Lower leg skin (tissue), 4 donors: ENCODE results near the gene MRPL17. TPM values are rescaled to one million over a fixed set of nuclear protein-coding genes. Genes with fewer than 3 reads are reported as not detected.

Experiments used
- DNase-seq, 2 donors: peaks; one replicate each; pipeline ENCODE4 v3.0.0-alpha.2; 2019; ENCODE audit warnings: low spot score in 2 of 2
- H3K4me3 ChIP-seq: fragments of 200-600 bp; sonication (generic); 2 replicates; pipeline ENCODE4 v1.5.1; 2017; ENCODE audit warnings: mild to moderate bottlenecking, low read depth; ENCODE audit not compliant: poor library complexity, severe bottlenecking
- POLR2A ChIP-seq, 2 donors: fragments of 450-650 bp; IDR thresholded peaks; one replicate each; pipeline ENCODE4 v1.6.1; 2016 to 2017; ENCODE audit warnings: antibody characterized with exemption in 2 of 2, mild to moderate bottlenecking in 1 of 2, moderate library complexity in 1 of 2
- WGBS, 2 donors: methylation state at CpG; one replicate each; pipeline ENCODE4 v1.1.5; 2018; 5-methylcytosine and 5-hydroxymethylcytosine counted together
- intact Hi-C: fragments of 100-400 bp; cut with DNase I; formaldehyde crosslinking; loops from one replicate; pipeline ENCODE4 v1.15.0; 2023; ENCODE audit warnings: low total_unique reads
- total RNA-seq, 4 donors: library from RNA; depleted of rRNA; stranded (reverse); fragments of >200 nt; gene quantifications; one replicate each; pipeline ENCODE4 v1.1.0, GENCODE V29; 2016
- TF ChIP-seq, protein P1 (sequence below), 3 donors: fragments of 450-650 bp; IDR thresholded peaks; one replicate each; pipeline ENCODE4 v1.5.1; 2016; ENCODE audit warnings: antibody characterized with exemption in 3 of 3, mild to moderate bottlenecking in 3 of 3, moderate library complexity in 2 of 3

The MRPL17 gene
- total RNA-seq, 4 donors from 2014 or later: 16.8 to 115 (median 30.5) TPM

DNA sequence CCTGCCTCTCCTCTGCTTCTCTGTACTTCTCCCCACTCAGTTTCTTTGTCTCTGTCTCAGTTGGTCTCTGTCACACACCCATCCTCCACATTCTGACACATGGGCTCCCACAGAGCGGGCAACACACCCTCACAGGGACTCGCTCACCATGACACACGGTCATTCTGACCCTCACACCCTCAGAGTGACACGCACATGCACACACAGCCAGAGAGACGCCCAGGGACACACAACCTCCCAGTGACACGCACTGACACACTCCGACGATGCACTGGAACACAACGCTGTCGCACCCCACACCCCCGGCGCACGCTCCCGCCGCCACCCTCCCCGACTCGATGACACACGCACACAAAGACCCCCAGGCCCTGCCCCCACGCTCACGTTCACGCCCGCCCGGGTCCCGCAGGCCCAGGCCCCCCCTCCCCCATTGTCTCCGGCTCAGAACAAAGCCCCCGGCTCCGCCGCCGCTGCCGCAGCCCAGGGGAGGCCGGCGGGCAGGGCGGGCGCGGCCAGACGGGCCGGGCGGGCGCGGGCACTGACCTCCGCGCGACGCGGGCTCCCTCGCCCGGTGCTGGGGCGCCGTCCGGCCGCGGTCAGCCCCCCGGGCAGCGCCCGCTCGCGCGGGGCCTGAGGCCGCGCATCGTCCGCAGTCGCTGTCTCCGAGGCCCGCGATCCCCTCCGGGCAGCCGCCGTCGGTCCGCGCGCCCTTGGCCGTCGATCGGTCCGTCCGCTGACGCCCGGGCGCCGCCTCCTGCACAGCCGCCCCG is 27.9 kb downstream of the MRPL17 start:
- 4 to 11% methylated on average over 18 to 31 of the region's 84 CpGs for WGBS, 2 donors
- no peak for DNase-seq
- TF ChIP-seq POLR2A (IDR thresholded peaks at IDR 0.05): no peak
- TF ChIP-seq, protein P1, sequence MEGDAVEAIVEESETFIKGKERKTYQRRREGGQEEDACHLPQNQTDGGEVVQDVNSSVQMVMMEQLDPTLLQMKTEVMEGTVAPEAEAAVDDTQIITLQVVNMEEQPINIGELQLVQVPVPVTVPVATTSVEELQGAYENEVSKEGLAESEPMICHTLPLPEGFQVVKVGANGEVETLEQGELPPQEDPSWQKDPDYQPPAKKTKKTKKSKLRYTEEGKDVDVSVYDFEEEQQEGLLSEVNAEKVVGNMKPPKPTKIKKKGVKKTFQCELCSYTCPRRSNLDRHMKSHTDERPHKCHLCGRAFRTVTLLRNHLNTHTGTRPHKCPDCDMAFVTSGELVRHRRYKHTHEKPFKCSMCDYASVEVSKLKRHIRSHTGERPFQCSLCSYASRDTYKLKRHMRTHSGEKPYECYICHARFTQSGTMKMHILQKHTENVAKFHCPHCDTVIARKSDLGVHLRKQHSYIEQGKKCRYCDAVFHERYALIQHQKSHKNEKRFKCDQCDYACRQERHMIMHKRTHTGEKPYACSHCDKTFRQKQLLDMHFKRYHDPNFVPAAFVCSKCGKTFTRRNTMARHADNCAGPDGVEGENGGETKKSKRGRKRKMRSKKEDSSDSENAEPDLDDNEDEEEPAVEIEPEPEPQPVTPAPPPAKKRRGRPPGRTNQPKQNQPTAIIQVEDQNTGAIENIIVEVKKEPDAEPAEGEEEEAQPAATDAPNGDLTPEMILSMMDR (IDR thresholded peaks at IDR 0.05): no peak
- intact Hi-C loops: no loop called here
- no peak overlapping the region for H3K4me3 ChIP-seq

DNA sequence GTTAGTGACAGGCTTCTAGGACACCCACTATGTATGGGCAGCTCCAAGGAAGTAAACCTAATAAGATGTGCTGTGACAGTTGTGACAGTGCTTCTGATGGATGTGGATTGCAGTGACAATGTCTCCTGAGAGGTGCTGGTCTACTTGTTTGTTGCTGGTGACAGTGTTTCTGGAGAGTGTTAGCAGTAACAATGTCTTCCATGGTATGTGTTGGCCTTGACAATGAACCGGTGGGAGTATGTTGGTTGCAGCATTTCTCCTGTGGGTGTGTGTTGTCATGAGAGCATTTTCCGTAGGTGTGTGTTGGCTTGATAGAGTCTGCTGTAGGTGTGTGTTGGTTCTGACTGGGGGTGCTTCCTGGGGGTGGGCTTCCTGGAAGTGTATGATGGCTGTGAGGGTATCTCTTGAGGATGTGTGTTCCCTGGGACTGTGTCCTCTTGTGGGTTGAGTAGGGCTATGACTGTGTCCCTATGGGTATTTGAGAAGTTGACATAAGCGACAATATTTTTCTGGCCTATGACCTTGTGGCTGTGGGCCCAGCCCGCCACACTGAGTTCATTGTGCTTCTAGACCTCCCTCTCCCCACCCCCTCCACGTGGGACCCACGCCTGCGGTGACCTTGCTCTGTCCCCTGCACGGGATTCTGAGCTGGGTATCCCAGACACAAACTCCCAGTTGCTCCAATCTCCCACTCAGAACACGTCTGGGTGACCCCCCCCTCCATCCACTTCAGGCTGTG is 28.7 kb downstream of the MRPL17 start:
- no peak for TF ChIP-seq POLR2A (IDR thresholded peaks at IDR 0.05)
- TF ChIP-seq, protein P1 (IDR thresholded peaks at IDR 0.05): no peak
- no peak for DNase-seq
- WGBS, 2 donors: 44 to 59% methylated on average over 9 of the region's 9 CpGs
- no peak overlapping the region for H3K4me3 ChIP-seq
- intact Hi-C loops: no loop called here

DNA sequence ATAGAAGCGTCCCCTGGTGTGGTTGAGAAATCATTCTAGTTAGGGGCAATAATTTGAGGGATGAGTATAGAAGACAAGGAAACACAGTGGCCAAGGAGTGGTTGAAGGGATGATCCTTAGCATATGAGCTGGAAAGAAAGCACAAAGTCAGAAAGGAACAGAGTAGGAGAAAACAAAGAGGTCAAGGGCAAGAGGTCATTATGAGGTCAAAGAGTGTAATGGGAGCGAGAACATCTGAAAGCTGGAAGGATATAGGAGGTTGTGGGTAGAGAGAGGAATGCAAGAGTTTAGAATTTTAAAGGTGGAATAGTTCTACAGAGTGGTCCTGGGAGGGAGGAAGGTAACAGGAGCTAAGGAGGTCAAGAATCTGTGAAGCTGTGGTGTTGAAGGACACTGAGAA is 29.5 kb downstream of the MRPL17 start:
- 89 to 91% methylated on average over 2 of the region's 2 CpGs for WGBS, 2 donors
- no peak for TF ChIP-seq POLR2A (IDR thresholded peaks at IDR 0.05)
- TF ChIP-seq, protein P1 (IDR thresholded peaks at IDR 0.05): no peak
- no peak for DNase-seq
- no peak overlapping the region for H3K4me3 ChIP-seq
- intact Hi-C loops: no loop called here

DNA sequence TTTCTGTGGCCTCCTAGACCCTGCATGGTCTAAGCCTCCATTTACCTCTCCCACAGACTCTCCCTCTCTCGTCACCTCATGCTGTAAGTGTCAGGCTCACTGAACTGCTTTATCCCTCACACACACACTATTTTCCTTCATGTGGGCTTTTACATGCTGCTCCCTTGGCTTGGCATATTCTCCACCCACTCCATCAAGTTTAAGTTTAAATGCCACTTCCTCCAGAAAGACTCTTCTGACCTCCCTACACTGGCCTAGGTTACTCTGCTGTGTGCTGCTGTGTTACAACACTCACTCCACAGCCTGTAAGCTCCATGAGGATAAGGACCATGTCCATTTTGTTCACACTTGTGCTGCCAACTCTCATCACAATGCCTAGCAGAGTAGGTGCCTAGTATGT is 30.0 kb downstream of the MRPL17 start:
- no peak for DNase-seq
- no peak for TF ChIP-seq POLR2A (IDR thresholded peaks at IDR 0.05)
- TF ChIP-seq, protein P1 (IDR thresholded peaks at IDR 0.05): no peak
- no peak overlapping the region for H3K4me3 ChIP-seq
- intact Hi-C loops: no loop called here
- WGBS, 2 donors: 96 to 97% methylated on average over 1 of the region's 1 CpG

DNA sequence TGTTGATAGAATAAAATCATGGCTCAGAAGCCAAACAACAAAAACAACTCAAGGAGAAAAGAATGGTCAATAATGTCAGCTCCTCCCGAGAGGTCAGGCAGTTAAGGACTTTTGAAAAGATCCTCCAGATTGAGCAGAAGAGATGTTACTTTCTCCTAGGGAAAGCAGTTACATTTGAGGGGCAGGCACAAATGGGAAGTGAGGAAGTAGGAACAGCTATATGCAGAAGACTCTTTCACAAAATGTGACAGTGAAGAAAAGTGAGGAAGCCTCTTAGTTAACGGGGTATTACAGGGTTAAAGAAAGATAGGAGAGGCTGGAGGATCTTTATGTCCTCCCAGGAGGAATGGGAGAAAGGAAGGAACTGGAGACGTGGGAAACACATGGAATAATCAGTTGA is 31.0 kb downstream of the MRPL17 start:
- WGBS, 2 donors: 57 to 64% methylated on average over 3 of the region's 3 CpGs
- TF ChIP-seq, protein P1 (IDR thresholded peaks at IDR 0.05): no peak
- no peak for TF ChIP-seq POLR2A (IDR thresholded peaks at IDR 0.05)
- intact Hi-C loops: no loop called here

More for the DNA sequence above, 31.0 kb downstream of the MRPL17 start:
- DNase-seq: no peak
- H3K4me3 ChIP-seq: no peak overlapping the region
